Astrocyte (in vitro differentiated cells and primary cell): Measurements from ENCODE around the gene RALGAPB. TPM values are rescaled to one million over a fixed set of nuclear protein-coding genes. Genes with fewer than 3 reads are reported as not detected.

Source experiments
- DNase-seq: peaks from one replicate; pipeline ENCODE4 v3.0.0-alpha.2; 2010; ENCODE audit warnings: low read depth
- FAIRE-seq: peaks from 2 replicates; lab custom pipeline; 2011; peaks lifted over from hg19 to GRCh38; lab: Jason Lieb, UNC
- H2AFZ ChIP-seq: 2 replicates; pipeline ENCODE4 v1.6.0; 2012; ENCODE audit warnings: low read depth, low read length, inconsistent platforms
- H3K27ac ChIP-seq: 2 replicates; pipeline ENCODE4 v1.5.1; 2011; ENCODE audit warnings: low read depth, low read length, inconsistent platforms
- H3K27me3 ChIP-seq: 2 replicates; pipeline ENCODE4 v1.6.0; 2011; ENCODE audit warnings: low read length, inconsistent platforms; ENCODE audit not compliant: insufficient read depth
- H3K36me3 ChIP-seq: 2 replicates; pipeline ENCODE4 v1.5.1; 2011; ENCODE audit warnings: low read length, inconsistent platforms; ENCODE audit not compliant: insufficient read depth
- H3K4me1 ChIP-seq: 2 replicates; pipeline ENCODE4 v1.5.1; 2011; ENCODE audit warnings: low read length, inconsistent platforms; ENCODE audit not compliant: insufficient read depth
- H3K4me2 ChIP-seq: 2 replicates; pipeline ENCODE4 v1.6.0; 2012; ENCODE audit warnings: low read length, inconsistent platforms
- H3K4me3 ChIP-seq: 2 replicates; pipeline ENCODE4 v1.5.1; 2011; ENCODE audit warnings: low read depth, mild to moderate bottlenecking, low read length, inconsistent platforms; ENCODE audit not compliant: insufficient read depth
- H3K79me2 ChIP-seq: 2 replicates; pipeline ENCODE4 v1.6.0; 2012; ENCODE audit warnings: mild to moderate bottlenecking, low read length, inconsistent platforms; ENCODE audit not compliant: insufficient read depth
- H3K9ac ChIP-seq: 2 replicates; pipeline ENCODE4 v1.6.0; 2012; ENCODE audit warnings: mild to moderate bottlenecking, low read length, inconsistent platforms
- H3K9me3 ChIP-seq: 2 replicates; pipeline ENCODE4 v1.5.1; 2012; ENCODE audit warnings: low read depth, mild to moderate bottlenecking, low read length, inconsistent platforms; ENCODE audit not compliant: insufficient read depth
- H4K20me1 ChIP-seq: 2 replicates; pipeline ENCODE4 v1.6.0; 2012; ENCODE audit warnings: low read length, inconsistent platforms; ENCODE audit not compliant: insufficient read depth
- H3K27ac Mint-ChIP-seq: one replicate; pipeline ENCODE4 v1.8.0; 2021; ENCODE audit warnings: mild to moderate bottlenecking, mixed read lengths; ENCODE audit not compliant: unreplicated experiment
- H3K27me3 Mint-ChIP-seq: one replicate; pipeline ENCODE4 v1.8.0; 2021; ENCODE audit warnings: low read depth, mixed read lengths; ENCODE audit not compliant: unreplicated experiment
- H3K36me3 Mint-ChIP-seq: one replicate; pipeline ENCODE4 v1.8.0; 2021; ENCODE audit warnings: low read depth, mixed read lengths; ENCODE audit not compliant: unreplicated experiment
- H3K4me1 Mint-ChIP-seq: one replicate; pipeline ENCODE4 v1.8.0; 2021; ENCODE audit warnings: low read depth, mixed read lengths; ENCODE audit not compliant: unreplicated experiment
- H3K4me3 Mint-ChIP-seq: one replicate; pipeline ENCODE4 v1.8.0; 2021; ENCODE audit warnings: mild to moderate bottlenecking, moderate library complexity, mixed read lengths; ENCODE audit not compliant: unreplicated experiment
- H3K9me3 Mint-ChIP-seq: one replicate; pipeline ENCODE4 v1.8.0; 2021; ENCODE audit warnings: mild to moderate bottlenecking, mixed read lengths; ENCODE audit not compliant: unreplicated experiment
- CTCF ChIP-seq: IDR thresholded peaks from 2 replicates; pipeline ENCODE4 v1.5.1; 2011; ENCODE audit warnings: low read depth, mild to moderate bottlenecking, inconsistent platforms, low read length, moderate library complexity; ENCODE audit not compliant: insufficient read depth
- EZH2 ChIP-seq: IDR thresholded peaks from 2 replicates; pipeline ENCODE4 v1.6.1; 2012; ENCODE audit warnings: mild to moderate bottlenecking, low read length, inconsistent platforms; ENCODE audit not compliant: insufficient read depth
- total RNA-seq: library from RNA; stranded (reverse); gene quantifications from 2 replicates; pipeline ENCODE4 v1.2.1, GENCODE V29; 2021

Gene RALGAPB
- total RNA-seq, 1 donor from 2014 or later, result 40.2 TPM

DNA sequence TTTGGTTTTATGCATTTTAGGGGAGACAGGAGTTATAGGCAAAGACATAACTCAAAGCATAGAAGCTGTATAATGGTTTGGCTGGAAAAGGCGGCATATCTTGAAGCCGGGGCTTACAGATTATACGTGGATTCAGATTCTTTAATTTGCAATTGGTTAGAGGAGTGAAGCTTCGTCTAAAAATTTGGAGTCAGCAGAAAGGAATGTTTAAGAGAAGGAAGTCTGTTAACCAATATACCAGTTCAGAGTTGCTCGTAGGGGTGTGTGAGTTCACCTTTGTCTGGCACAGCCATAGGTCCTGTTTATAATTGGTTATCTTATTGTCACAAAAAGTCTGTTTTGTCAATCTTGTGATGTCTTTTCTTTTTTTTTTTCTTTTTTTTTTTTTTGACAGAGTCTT is 137.9 kb downstream of the RALGAPB start:
- Histone ChIP-seq H3K4me3 (no peak overlapping the region), H3K27ac (no peak overlapping the region), H3K4me1 (peaks cover 4% of the 10 kb centered on the region), H3K9ac (no peak overlapping the region), H3K9me3 (no peaks in the 10 kb centered on the region), H2AFZ (peak overlapping the region; percentile 33), H3K27me3 (peaks cover 8% of the 10 kb centered on the region), H3K79me2 (no peaks in the 10 kb centered on the region), H3K4me2 (peak overlapping the region; percentile 39), H4K20me1 (no peaks in the 10 kb centered on the region), H3K36me3 (no peaks in the 10 kb centered on the region)
- no peak overlapping the region for H3K4me3 Mint-ChIP-seq
- peaks cover 7% of the 10 kb centered on the region for H3K9me3 Mint-ChIP-seq
- TF ChIP-seq CTCF, result no peak
- TF ChIP-seq EZH2, result no peak
- peak overlapping the region; percentile 79 for H3K27ac Mint-ChIP-seq
- H3K4me1 Mint-ChIP-seq, result no peaks in the 10 kb centered on the region
- H3K36me3 Mint-ChIP-seq, result no peaks in the 10 kb centered on the region
- DNase-seq (peak; percentile 66), FAIRE-seq (no peak)
- H3K27me3 Mint-ChIP-seq, result no peaks in the 10 kb centered on the region

DNA sequence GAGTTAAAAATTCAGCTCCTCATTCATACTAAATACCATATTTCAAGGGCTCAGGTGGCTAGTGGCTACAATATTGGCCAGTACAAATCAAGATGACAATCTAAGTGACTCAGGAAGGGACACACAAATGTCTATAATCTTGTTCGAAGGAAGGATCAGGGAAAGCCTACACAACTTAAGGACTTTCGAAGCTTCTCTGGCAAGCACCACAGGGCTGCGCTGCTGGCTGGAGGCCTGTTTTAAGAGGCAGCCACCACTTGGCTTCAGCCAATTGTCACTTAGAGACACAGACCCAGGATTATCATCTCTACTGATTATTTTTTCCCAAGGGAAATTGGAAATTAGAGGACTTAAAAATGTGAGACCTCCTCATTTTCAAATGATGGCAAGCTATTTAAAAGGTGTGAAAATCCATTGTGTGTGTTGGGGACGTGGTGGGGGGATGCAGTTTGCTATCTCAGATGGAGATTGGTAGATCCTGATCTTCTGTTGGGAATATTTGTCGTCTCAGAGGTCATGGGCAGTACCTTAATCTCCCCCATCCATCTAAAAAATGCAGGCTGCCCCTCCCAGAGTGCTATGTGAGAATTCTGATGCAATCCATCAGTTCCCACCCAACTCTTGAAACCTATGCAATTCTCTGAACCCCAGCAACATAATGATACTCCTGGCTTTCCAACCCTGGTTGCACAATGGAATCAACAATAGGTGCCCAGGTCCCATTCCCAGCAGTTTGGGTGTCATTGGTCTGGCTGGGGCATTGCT is 140.3 kb downstream of the RALGAPB start:
- Histone ChIP-seq H3K4me2 (no peak overlapping the region), H3K4me3 (no peak overlapping the region), H3K36me3 (no peaks in the 10 kb centered on the region), H3K27me3 (peaks cover 4% of the 10 kb centered on the region), H3K9ac (no peak overlapping the region), H3K27ac (no peak overlapping the region), H3K79me2 (no peaks in the 10 kb centered on the region), H2AFZ (no peak overlapping the region), H3K9me3 (no peaks in the 10 kb centered on the region), H3K4me1 (peaks cover 9% of the 10 kb centered on the region), H4K20me1 (peaks cover 3% of the 10 kb centered on the region)
- H3K4me3 Mint-ChIP-seq, result no peak overlapping the region
- no peak overlapping the region for H3K27ac Mint-ChIP-seq
- no peaks in the 10 kb centered on the region for H3K36me3 Mint-ChIP-seq
- DNase-seq, result no peak
- H3K4me1 Mint-ChIP-seq, result peaks cover 8% of the 10 kb centered on the region
- H3K27me3 Mint-ChIP-seq, result no peaks in the 10 kb centered on the region
- FAIRE-seq, result no peak
- TF ChIP-seq EZH2 (no peak), CTCF (no peak)
- H3K9me3 Mint-ChIP-seq, result peaks cover 7% of the 10 kb centered on the region

GRCh38 chr20:38615283-38615682 is 142.6 kb downstream of the RALGAPB start:
- Mint-ChIP-seq H3K9me3 (peaks cover 3% of the 10 kb centered on the region), H3K4me3 (no peak overlapping the region)
- TF ChIP-seq EZH2, result no peak
- no peak for TF ChIP-seq CTCF

More at GRCh38 chr20:38615283-38615682, 142.6 kb downstream of the RALGAPB start:
- no peak for FAIRE-seq
- Histone ChIP-seq H4K20me1 (peaks cover 3% of the 10 kb centered on the region), H3K27ac (no peak overlapping the region), H3K4me1 (peaks cover 7% of the 10 kb centered on the region), H3K4me2 (no peak overlapping the region), H3K79me2 (no peaks in the 10 kb centered on the region), H3K9ac (no peak overlapping the region), H2AFZ (no peak overlapping the region), H3K4me3 (no peak overlapping the region), H3K9me3 (no peaks in the 10 kb centered on the region), H3K36me3 (no peaks in the 10 kb centered on the region), H3K27me3 (peaks cover 20% of the 10 kb centered on the region)
- H3K27ac Mint-ChIP-seq, result peak overlapping the region; percentile 41
- peaks cover 8% of the 10 kb centered on the region for H3K4me1 Mint-ChIP-seq
- DNase-seq, result no peak
- H3K36me3 Mint-ChIP-seq, result no peaks in the 10 kb centered on the region
- H3K27me3 Mint-ChIP-seq, result no peaks in the 10 kb centered on the region
